WTC11 (cell line): ENCODE results near the gene MDFIC.

Experiments used
- ATF3 ChIP-seq: sonication (generic); formaldehyde crosslinking; conservative IDR thresholded peaks from 2 replicates; pipeline ENCODE4 v1.8.1; 2022; ENCODE audit warnings: mild to moderate bottlenecking, missing genetic modification reagents
- SP1 ChIP-seq: sonication (generic); formaldehyde crosslinking; conservative IDR thresholded peaks from 2 replicates; pipeline ENCODE4 v1.8.1; 2022; ENCODE audit warnings: missing genetic modification reagents
- ZNF263 ChIP-seq: sonication (generic); formaldehyde crosslinking; IDR thresholded peaks from 2 replicates; pipeline ENCODE4 v1.8.1; 2022; ENCODE audit warnings: low read depth, mild to moderate bottlenecking, moderate library complexity, missing genetic modification reagents
- TF ChIP-seq, protein P1 (sequence below): fragments of 200-600 bp; IDR thresholded peaks from 2 replicates; pipeline ENCODE4 v1.8.0; 2022; ENCODE audit warnings: antibody characterized with exemption

- TF ChIP-seq, protein P1, sequence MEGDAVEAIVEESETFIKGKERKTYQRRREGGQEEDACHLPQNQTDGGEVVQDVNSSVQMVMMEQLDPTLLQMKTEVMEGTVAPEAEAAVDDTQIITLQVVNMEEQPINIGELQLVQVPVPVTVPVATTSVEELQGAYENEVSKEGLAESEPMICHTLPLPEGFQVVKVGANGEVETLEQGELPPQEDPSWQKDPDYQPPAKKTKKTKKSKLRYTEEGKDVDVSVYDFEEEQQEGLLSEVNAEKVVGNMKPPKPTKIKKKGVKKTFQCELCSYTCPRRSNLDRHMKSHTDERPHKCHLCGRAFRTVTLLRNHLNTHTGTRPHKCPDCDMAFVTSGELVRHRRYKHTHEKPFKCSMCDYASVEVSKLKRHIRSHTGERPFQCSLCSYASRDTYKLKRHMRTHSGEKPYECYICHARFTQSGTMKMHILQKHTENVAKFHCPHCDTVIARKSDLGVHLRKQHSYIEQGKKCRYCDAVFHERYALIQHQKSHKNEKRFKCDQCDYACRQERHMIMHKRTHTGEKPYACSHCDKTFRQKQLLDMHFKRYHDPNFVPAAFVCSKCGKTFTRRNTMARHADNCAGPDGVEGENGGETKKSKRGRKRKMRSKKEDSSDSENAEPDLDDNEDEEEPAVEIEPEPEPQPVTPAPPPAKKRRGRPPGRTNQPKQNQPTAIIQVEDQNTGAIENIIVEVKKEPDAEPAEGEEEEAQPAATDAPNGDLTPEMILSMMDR, result no peak
- TF ChIP-seq SP1 (CRISPR knock-in tag) (no peak), ZNF263 (CRISPR knock-in tag) (no peak), ATF3 (CRISPR knock-in tag) (no peak)
Observed at GRCh38 chr7:114919587-114919986, 2.3 kb upstream of the MDFIC start.
